Measurements from ENCODE around the gene USP48.
A peak's percentile ranks its signal among the peaks of the same experiment; 100 is the strongest.

Gene USP48

GRCh38 chr1:21818656-21819055, 35.7 kb upstream of the USP48 start:
- no peak for DNase-seq
- no peak overlapping the region for H3K4me3 ChIP-seq
- intact Hi-C loops (cut with DNase I; ENCODE audit: low total_unique reads) = no loop called here
- peaks cover 0 to 8% (median 6%) of the 10 kb centered on the region in 4 donors for H3K4me1 ChIP-seq
- TF ChIP-seq, protein P1, sequence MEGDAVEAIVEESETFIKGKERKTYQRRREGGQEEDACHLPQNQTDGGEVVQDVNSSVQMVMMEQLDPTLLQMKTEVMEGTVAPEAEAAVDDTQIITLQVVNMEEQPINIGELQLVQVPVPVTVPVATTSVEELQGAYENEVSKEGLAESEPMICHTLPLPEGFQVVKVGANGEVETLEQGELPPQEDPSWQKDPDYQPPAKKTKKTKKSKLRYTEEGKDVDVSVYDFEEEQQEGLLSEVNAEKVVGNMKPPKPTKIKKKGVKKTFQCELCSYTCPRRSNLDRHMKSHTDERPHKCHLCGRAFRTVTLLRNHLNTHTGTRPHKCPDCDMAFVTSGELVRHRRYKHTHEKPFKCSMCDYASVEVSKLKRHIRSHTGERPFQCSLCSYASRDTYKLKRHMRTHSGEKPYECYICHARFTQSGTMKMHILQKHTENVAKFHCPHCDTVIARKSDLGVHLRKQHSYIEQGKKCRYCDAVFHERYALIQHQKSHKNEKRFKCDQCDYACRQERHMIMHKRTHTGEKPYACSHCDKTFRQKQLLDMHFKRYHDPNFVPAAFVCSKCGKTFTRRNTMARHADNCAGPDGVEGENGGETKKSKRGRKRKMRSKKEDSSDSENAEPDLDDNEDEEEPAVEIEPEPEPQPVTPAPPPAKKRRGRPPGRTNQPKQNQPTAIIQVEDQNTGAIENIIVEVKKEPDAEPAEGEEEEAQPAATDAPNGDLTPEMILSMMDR (IDR thresholded peaks at IDR 0.05) = no peak
- H3K36me3 ChIP-seq = peaks cover 22 to 33% (median 32%) of the 10 kb centered on the region in 3 donors
- no peaks in the 10 kb centered on the region for H3K9me3 ChIP-seq
- H3K27ac ChIP-seq = no peak overlapping the region
- H3K27me3 ChIP-seq = peaks cover 0 to 4% of the 10 kb centered on the region in 2 donors

- H3K9me3 ChIP-seq = no peaks in the 10 kb centered on the region
- intact Hi-C loops (cut with DNase I; ENCODE audit: low total_unique reads) = no loop called here
Observed at GRCh38 chr1:21816602-21817302, 33.8 kb upstream of the USP48 start.

DNA sequence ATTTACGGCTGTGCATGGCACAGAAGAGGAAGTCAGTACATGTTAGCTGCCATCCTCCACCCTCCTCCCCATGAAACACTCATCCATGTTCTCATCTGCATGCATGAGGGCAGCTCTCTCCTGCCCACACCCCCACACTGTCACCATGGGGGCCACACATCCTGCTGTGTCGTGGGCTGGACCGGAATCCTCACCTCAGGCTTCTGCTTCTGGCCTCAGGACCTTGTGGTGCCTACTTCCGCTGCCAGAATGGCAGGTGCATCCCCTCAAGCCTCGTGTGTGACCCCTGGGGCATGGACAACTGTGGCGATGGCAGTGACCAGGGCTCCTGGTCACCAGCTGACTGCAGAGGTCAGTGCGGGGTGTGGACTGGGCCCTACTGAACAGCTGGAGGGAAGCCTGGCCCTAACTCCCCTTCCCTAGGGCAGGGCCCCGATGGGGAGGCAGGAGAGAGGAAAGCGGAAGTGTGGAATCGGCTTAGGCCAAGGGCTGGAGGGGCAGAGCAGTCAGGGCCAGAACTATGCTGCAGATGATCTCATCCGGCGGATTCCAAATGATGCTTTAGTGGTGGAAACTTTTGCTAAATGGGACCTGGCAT, 32.9 kb upstream of the USP48 start:
- TF ChIP-seq, protein P1 (IDR thresholded peaks at IDR 0.05) = no peak
- no peak overlapping the region for H3K27ac ChIP-seq
- no peaks in the 10 kb centered on the region for H3K9me3 ChIP-seq
- no peak for DNase-seq
- intact Hi-C loops (cut with DNase I; ENCODE audit: low total_unique reads) = no loop called here
- peaks cover 0 to 4% of the 10 kb centered on the region in 2 donors for H3K27me3 ChIP-seq
- no peak overlapping the region for H3K4me3 ChIP-seq
- H3K4me1 ChIP-seq = peaks cover 0 to 8% (median 6%) of the 10 kb centered on the region in 4 donors
- peaks cover 0 to 4% (median 3%) of the 10 kb centered on the region in 3 donors for H3K36me3 ChIP-seq

More at GRCh38 chr1:21816602-21817302, 33.8 kb upstream of the USP48 start:
- Histone ChIP-seq H3K36me3 (peaks cover 4 to 14% (median 13%) of the 10 kb centered on the region in 3 donors), H3K27ac (no peak overlapping the region), H3K4me3 (no peak overlapping the region), H3K4me1 (peaks cover 0 to 8% (median 6%) of the 10 kb centered on the region in 4 donors), H3K27me3 (peaks cover 0 to 4% of the 10 kb centered on the region in 2 donors)
- TF ChIP-seq, protein P1 (IDR thresholded peaks at IDR 0.05) = no peak
- no peak for DNase-seq

DNA sequence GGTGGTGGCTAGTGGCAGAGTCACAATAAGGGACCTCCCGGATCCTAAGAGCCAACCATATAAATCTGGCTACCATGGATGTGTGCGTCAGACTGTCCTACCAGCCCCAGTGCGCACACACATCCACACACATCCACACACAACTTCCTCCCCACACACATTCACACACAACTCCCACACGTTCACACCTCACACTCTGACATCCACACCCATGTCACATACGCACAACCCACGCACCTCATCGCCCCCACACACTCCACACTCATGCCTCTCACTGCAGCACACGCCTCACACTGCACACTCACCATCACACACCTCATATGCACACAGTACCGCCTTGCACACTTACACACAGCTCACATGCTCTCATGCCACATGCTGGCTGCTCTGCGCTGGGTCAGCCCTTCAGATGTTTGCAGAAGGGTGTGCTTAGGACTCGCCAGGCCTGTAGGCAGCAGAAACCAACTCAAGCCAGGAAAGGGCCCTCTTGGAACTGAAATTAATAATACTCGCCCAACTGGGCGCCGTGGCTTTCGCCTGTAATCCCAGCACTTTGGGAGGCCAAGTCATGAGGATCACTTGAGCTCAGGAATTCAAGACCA, 32.1 kb upstream of the USP48 start:
- TF ChIP-seq, protein P1 (IDR thresholded peaks at IDR 0.05) = no peak
- no peak overlapping the region for H3K27ac ChIP-seq
- no peaks in the 10 kb centered on the region for H3K9me3 ChIP-seq
- H3K36me3 ChIP-seq = no peaks in the 10 kb centered on the region
- peaks cover 0 to 8% (median 6%) of the 10 kb centered on the region in 4 donors for H3K4me1 ChIP-seq
- intact Hi-C loops (cut with DNase I; ENCODE audit: low total_unique reads) = no loop called here
- no peak for DNase-seq
- peaks cover 0 to 4% of the 10 kb centered on the region in 2 donors for H3K27me3 ChIP-seq
- H3K4me3 ChIP-seq = no peak overlapping the region

GRCh38 chr1:21814241-21814918, 31.4 kb upstream of the USP48 start:
- H3K27ac ChIP-seq = no peak overlapping the region
- no peaks in the 10 kb centered on the region for H3K9me3 ChIP-seq
- peaks cover 0 to 8% (median 6%) of the 10 kb centered on the region in 4 donors for H3K4me1 ChIP-seq
- TF ChIP-seq, protein P1 (IDR thresholded peaks at IDR 0.05) = peak in 1 of 2 experiments; percentile 33
- intact Hi-C loops (cut with DNase I; ENCODE audit: low total_unique reads) = no loop called here
- no peaks in the 10 kb centered on the region for H3K36me3 ChIP-seq
- H3K27me3 ChIP-seq = peaks cover 0 to 4% of the 10 kb centered on the region in 2 donors
- peak overlapping the region in 1 of 2 donors; percentile 21 for H3K4me3 ChIP-seq
- no peak for DNase-seq
